ENCODE measurements around the gene ARID3A. TPM values are rescaled to one million over a fixed set of nuclear protein-coding genes. Genes with fewer than 3 reads are reported as not detected.

Gene ARID3A
- total RNA-seq, 1 donor from 2014 or later, result 70.6 TPM

DNA sequence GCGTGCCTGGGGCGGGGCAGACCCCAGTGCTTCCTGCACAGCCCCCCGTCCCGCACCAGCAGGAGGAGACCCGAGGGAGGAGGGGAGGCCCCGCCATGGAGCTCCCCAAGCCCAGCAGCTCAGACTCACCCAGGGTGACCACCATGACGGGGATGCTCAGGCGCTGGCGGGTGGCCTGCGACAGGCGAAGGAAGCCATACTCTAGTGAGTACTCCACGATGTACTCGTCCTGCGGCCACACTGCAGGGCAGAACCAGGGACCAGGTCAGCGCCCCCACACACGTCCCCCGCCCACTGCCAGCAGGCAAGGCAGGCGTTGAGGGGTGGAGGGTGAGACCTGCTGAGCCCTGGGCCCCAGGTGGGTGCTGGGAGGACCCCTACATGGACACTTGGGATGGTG, 86.5 kb downstream of the ARID3A start:
- no peaks in the 10 kb centered on the region for H3K27me3 Mint-ChIP-seq (ENCODE audit: low read depth)
- no peak for DNase-seq (ENCODE audit: low spot score in 2 of 2, unreplicated experiment in 2 of 2)
- H3K27ac Mint-ChIP-seq, result no peak overlapping the region
- peaks cover 2% of the 10 kb centered on the region for H3K36me3 Mint-ChIP-seq
- peaks cover 10% of the 10 kb centered on the region for H3K4me1 Mint-ChIP-seq
- no peak overlapping the region for H3K4me3 Mint-ChIP-seq
- no peaks in the 10 kb centered on the region for H3K9me3 Mint-ChIP-seq
- TF ChIP-seq CTCF (IDR thresholded peaks at IDR 0.05; ENCODE audit: unreplicated experiment), result no peak

- TF ChIP-seq CTCF (IDR thresholded peaks at IDR 0.05; ENCODE audit: unreplicated experiment), result no peak
Observed at GRCh38 chr19:1013218-1013617, 87.4 kb downstream of the ARID3A start.

GRCh38 chr19:1014161-1015060, 88.6 kb downstream of the ARID3A start:
- Mint-ChIP-seq H3K9me3 (no peaks in the 10 kb centered on the region), H3K4me1 (peaks cover 24% of the 10 kb centered on the region), H3K27me3 (ENCODE audit: low read depth) (no peaks in the 10 kb centered on the region), H3K4me3 (no peak overlapping the region), H3K27ac (no peak overlapping the region), H3K36me3 (peaks cover 2% of the 10 kb centered on the region)
- DNase-seq (ENCODE audit: low spot score in 2 of 2, unreplicated experiment in 2 of 2), result no peak
- no peak for TF ChIP-seq CTCF (IDR thresholded peaks at IDR 0.05; ENCODE audit: unreplicated experiment)

More at GRCh38 chr19:1013218-1013617, 87.4 kb downstream of the ARID3A start:
- no peak for DNase-seq (ENCODE audit: low spot score in 2 of 2, unreplicated experiment in 2 of 2)
- H3K27me3 Mint-ChIP-seq (ENCODE audit: low read depth), result no peaks in the 10 kb centered on the region
- no peak overlapping the region for H3K4me3 Mint-ChIP-seq
- H3K36me3 Mint-ChIP-seq, result peaks cover 2% of the 10 kb centered on the region
- no peak overlapping the region for H3K27ac Mint-ChIP-seq
- H3K9me3 Mint-ChIP-seq, result no peaks in the 10 kb centered on the region
- H3K4me1 Mint-ChIP-seq, result peaks cover 16% of the 10 kb centered on the region

DNA sequence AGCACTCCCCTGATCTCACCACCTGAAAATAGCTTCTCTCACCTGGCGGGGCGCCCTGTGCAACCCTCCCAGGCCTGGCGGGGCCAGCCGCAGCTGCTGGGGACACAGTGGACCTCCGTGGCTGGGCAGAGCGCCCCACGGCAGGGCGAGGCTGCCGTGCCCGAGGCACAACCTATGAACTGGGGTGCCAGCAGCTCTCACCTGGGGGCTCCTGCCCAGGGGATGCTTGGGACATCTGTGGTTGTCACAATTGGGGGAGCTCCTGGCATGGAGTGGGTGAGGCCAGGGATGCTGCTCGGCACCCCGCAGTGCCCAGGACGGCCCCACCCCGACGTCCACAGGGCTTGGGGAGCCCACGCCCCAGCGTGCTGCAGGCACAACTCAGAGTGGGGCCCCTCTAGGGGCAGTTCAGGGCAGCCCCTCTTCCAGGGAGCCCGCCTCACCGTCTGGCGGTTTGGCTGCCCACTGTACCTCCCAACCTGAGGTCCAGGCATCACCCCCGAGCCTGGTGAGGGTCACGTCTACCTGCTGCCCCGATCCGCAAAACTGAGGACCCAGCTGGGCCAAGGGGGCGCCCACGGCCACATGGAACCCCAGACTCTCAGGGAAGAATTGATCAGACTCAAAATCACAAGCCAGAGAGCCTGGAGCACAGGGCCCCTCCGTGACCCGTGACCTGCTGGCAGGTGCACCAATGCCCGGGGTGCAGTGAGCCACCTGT, 89.4 kb downstream of the ARID3A start:
- Mint-ChIP-seq H3K27ac (no peak overlapping the region), H3K4me3 (no peak overlapping the region), H3K36me3 (peaks cover 2% of the 10 kb centered on the region), H3K27me3 (ENCODE audit: low read depth) (no peaks in the 10 kb centered on the region), H3K9me3 (no peaks in the 10 kb centered on the region), H3K4me1 (peaks cover 27% of the 10 kb centered on the region)
- no peak for TF ChIP-seq CTCF (IDR thresholded peaks at IDR 0.05; ENCODE audit: unreplicated experiment)
- no peak for DNase-seq (ENCODE audit: low spot score in 2 of 2, unreplicated experiment in 2 of 2)

DNA sequence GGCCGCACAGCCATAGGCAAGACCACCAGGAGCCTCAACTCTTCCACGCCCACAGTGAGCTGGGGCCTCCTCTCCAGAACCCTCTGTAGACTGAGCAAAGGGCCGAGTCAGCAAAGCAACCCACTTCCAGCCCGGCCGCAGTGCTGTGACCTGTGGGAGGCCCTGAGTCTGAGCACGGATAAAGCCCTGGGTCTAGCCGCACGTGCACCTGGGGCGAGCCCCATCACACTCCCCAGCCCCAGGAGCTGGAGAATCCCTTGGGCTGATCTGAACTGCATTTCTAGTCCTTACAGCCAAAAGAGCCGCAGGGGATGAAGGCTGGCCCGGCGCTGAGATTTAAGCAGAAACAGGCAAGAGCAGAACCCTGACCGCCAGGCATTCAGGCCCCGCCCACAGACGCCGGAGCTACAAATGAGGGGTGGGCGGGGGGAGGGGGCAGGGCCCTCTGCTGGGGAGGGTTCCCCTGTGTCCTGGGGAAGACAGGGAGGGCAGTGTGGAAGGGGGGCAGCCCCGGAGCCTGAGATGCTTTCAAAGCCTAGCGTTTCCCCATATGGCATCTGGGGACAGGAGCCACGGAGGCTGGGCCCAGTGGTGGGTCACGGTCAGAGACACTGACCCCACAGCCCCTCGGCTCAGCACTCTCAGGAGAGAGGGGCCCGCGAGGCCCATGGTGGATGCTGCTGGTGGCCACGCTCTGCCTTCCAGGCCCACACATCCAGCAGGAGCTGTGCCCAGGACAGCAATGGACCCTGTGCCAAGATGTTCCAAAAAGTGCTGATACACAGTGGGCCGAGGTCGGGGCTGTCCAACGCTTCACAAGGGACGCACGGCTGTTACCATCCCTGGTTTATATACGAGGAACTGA, 90.2 kb downstream of the ARID3A start:
- H3K4me3 Mint-ChIP-seq, result no peak overlapping the region
- H3K9me3 Mint-ChIP-seq, result no peaks in the 10 kb centered on the region
- no peak for DNase-seq (ENCODE audit: low spot score in 2 of 2, unreplicated experiment in 2 of 2)
- peaks cover 2% of the 10 kb centered on the region for H3K36me3 Mint-ChIP-seq
- TF ChIP-seq CTCF (IDR thresholded peaks at IDR 0.05; ENCODE audit: unreplicated experiment), result no peak
- H3K27ac Mint-ChIP-seq, result no peak overlapping the region
- no peaks in the 10 kb centered on the region for H3K27me3 Mint-ChIP-seq (ENCODE audit: low read depth)
- H3K4me1 Mint-ChIP-seq, result peaks cover 27% of the 10 kb centered on the region
